Body of pancreas (tissue), 4 donors: Measurements from ENCODE around the gene RAMP3.

Experiments used
- POLR2A ChIP-seq, 3 donors: fragments of 450-650 bp; IDR thresholded peaks; one replicate each; pipeline ENCODE4 v1.6.1; 2016; ENCODE audit warnings: antibody characterized with exemption in 3 of 3, mild to moderate bottlenecking in 2 of 3
- TF ChIP-seq, protein P1 (sequence below), 7 experiments: fragments of 450-650 bp in 4 of 7; fragments of 200-600 bp in 3 of 7; sonication (generic) in 3 of 7; IDR thresholded peaks; one replicate each; pipeline ENCODE4 v1.5.1; 2016 to 2019; ENCODE audit warnings: antibody characterized with exemption in 7 of 7

DNA sequence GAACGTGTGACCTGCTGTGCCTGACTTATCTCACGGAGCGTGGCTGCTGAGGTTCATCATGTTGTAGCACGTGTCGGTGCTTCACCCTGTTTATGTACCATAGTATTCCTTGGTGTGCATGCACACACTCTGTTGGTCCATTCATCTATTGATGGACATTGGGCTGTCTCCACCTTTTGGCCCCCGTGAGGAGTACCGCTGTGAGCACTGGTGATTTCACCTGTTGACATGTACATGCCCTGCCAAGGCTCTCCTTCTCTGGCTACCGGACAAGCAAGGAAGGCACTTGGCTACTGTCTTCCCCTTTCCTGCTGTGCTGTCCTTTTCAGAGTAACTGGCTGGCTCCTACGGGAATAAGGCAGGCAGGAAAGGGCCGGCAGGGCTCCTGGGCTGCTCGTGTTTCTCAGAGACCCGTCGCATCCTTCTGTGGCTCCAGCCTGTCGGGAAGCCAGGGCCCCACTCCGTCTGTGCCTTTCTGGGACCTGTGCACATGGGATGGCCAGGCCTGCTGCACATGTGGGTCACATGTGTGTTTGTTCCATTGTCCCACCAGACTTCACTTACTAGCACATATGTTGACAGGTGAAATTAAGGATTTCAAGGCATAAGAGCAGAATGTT is 28.3 kb upstream of the RAMP3 start:
- TF ChIP-seq, protein P1, sequence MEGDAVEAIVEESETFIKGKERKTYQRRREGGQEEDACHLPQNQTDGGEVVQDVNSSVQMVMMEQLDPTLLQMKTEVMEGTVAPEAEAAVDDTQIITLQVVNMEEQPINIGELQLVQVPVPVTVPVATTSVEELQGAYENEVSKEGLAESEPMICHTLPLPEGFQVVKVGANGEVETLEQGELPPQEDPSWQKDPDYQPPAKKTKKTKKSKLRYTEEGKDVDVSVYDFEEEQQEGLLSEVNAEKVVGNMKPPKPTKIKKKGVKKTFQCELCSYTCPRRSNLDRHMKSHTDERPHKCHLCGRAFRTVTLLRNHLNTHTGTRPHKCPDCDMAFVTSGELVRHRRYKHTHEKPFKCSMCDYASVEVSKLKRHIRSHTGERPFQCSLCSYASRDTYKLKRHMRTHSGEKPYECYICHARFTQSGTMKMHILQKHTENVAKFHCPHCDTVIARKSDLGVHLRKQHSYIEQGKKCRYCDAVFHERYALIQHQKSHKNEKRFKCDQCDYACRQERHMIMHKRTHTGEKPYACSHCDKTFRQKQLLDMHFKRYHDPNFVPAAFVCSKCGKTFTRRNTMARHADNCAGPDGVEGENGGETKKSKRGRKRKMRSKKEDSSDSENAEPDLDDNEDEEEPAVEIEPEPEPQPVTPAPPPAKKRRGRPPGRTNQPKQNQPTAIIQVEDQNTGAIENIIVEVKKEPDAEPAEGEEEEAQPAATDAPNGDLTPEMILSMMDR (IDR thresholded peaks at IDR 0.05), result no peak
- TF ChIP-seq POLR2A (IDR thresholded peaks at IDR 0.05), result no peak
